Uterus (tissue), 2 donors: ENCODE measurements around the gene B3GNT7.

Experiments used
- POLR2A ChIP-seq, 2 donors: fragments of 450-650 bp; IDR thresholded peaks; one replicate each; pipeline ENCODE4 v1.6.1; 2016; ENCODE audit warnings: antibody characterized with exemption in 2 of 2, mild to moderate bottlenecking in 1 of 2, moderate library complexity in 1 of 2
- TF ChIP-seq, protein P1 (sequence below), 4 experiments: fragments of 200-600 bp in 2 of 4; fragments of 450-650 bp in 2 of 4; sonication (generic) in 2 of 4; IDR thresholded peaks; one replicate each; pipeline ENCODE4 v1.5.1; 2016 to 2019; ENCODE audit warnings: antibody characterized with exemption in 4 of 4, mild to moderate bottlenecking in 2 of 4, moderate library complexity in 1 of 4

DNA sequence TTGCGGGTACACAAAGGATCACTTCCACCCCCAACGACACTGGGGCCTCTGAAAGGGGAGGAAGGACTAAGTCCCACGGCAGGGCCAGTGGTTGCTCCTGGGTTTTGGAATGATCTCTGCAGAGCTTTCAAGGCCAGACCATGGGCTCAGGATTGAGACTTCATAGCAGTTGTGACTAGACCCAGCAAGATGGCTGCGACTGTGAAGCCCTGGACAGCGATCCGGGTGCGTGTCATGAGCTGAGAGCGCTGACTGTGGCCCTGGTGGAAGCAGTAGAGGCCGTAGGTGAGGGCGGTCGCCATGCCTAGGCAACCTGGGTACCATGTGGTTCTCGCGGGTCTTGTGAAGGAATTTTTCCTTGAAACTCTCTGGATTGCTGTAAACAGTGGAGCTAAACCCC is 41.4 kb downstream of the B3GNT7 start:
- TF ChIP-seq, protein P1, sequence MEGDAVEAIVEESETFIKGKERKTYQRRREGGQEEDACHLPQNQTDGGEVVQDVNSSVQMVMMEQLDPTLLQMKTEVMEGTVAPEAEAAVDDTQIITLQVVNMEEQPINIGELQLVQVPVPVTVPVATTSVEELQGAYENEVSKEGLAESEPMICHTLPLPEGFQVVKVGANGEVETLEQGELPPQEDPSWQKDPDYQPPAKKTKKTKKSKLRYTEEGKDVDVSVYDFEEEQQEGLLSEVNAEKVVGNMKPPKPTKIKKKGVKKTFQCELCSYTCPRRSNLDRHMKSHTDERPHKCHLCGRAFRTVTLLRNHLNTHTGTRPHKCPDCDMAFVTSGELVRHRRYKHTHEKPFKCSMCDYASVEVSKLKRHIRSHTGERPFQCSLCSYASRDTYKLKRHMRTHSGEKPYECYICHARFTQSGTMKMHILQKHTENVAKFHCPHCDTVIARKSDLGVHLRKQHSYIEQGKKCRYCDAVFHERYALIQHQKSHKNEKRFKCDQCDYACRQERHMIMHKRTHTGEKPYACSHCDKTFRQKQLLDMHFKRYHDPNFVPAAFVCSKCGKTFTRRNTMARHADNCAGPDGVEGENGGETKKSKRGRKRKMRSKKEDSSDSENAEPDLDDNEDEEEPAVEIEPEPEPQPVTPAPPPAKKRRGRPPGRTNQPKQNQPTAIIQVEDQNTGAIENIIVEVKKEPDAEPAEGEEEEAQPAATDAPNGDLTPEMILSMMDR (IDR thresholded peaks at IDR 0.05), result no peak
- TF ChIP-seq POLR2A (IDR thresholded peaks at IDR 0.05), result no peak
